Left ventricle myocardium inferior (tissue), 1 donor: Measurements from ENCODE around the gene COQ8A. TPM values are rescaled to one million over a fixed set of nuclear protein-coding genes. Genes with fewer than 3 reads are reported as not detected.

ENCODE experiments used
- DNase-seq: peaks from one replicate; pipeline ENCODE4 v3.0.0-alpha.2; 2020
- H3K27ac ChIP-seq: fragments of 200-600 bp; replicated peaks from 2 replicates; pipeline ENCODE4 v1.8.0; 2021
- H3K27me3 ChIP-seq: fragments of 200-600 bp; 2 replicates; pipeline ENCODE4 v1.8.0; 2021; ENCODE audit warnings: low read depth
- H3K36me3 ChIP-seq: fragments of 200-600 bp; 2 replicates; pipeline ENCODE4 v1.8.0; 2021
- H3K4me1 ChIP-seq: fragments of 200-600 bp; 2 replicates; pipeline ENCODE4 v1.8.0; 2021
- H3K4me3 ChIP-seq: fragments of 200-600 bp; 2 replicates; pipeline ENCODE4 v1.8.0; 2021; ENCODE audit warnings: mild to moderate bottlenecking, moderate library complexity
- H3K9me3 ChIP-seq: fragments of 200-600 bp; replicated peaks from 2 replicates; pipeline ENCODE4 v1.8.0; 2021
- CTCF ChIP-seq: fragments of 200-600 bp; IDR thresholded peaks from 2 replicates; pipeline ENCODE4 v1.8.0; 2021; ENCODE audit warnings: antibody characterized with exemption, mild to moderate bottlenecking, borderline replicate concordance
- intact Hi-C: fragments of 100-400 bp; cut with micrococcal nuclease; formaldehyde crosslinking; loops from one replicate; pipeline ENCODE4 v1.11.0; 2022
- total RNA-seq: library from RNA; stranded (reverse); fragmentation: NEBNext Ultra II Directional; extraction: Animal tissue kit (Norgen Biotek cat#: 25700); gene quantifications from one replicate; pipeline ENCODE4 v1.2.1, GENCODE V29; 2021
- donor health status: DM: no; HTN: yes; CAD: no; lungs with severe emphysema.

Gene COQ8A
- total RNA-seq, 1 donor from 2014 or later = 357 TPM

GRCh38 chr1:226976978-226977642 lies 37.0 kb downstream of the COQ8A start:
- Histone ChIP-seq H3K4me1 (peaks cover 94% of the 10 kb centered on the region), H3K9me3 (peaks cover 2% of the 10 kb centered on the region), H3K36me3 (peaks cover 20% of the 10 kb centered on the region), H3K4me3 (no peak overlapping the region), H3K27me3 (no peaks in the 10 kb centered on the region), H3K27ac (peak overlapping the region; percentile 96)
- intact Hi-C loops = no loop called here
- no peak for DNase-seq
- TF ChIP-seq CTCF = no peak

DNA sequence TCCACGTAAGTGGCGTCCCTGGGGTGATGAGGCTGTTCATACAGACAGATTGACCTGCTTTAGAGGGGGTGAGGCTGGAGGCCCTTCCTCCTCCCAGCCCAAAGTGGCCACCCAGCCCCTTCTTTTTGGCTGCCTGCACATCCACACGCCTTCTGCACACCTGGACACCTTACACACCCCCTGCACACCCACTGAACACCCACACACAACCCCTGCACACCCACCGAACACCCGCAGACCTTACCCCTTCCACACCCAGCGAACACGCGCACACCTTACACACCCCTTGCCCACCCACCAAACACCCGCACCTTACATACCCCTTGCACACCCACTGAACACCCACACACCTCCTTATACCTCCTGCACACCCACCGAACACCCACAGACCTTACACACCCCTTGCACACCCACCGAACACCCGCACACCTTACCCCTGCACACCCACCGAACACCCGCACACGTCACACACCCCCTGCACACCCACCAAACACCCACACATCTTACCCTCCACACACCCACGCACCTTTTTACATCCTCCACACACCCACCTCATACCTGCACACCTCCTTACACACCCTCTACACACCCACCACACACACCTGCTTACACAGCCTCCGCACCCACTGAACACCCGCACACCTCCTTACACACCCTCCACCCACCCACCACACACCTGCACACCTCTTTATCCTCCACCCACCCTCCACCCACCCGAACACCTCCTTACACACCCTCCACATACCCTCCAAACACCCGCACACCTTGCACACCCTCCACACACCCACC lies 37.7 kb downstream of the COQ8A start:
- no peak for DNase-seq
- Histone ChIP-seq H3K27ac (peak overlapping the region; percentile 96), H3K9me3 (no peaks in the 10 kb centered on the region), H3K4me3 (no peak overlapping the region), H3K36me3 (peaks cover 24% of the 10 kb centered on the region), H3K4me1 (peaks cover 94% of the 10 kb centered on the region), H3K27me3 (no peaks in the 10 kb centered on the region)
- intact Hi-C loops = no loop called here
- TF ChIP-seq CTCF = no peak

GRCh38 chr1:226978432-226979114 lies 38.5 kb downstream of the COQ8A start:
- Histone ChIP-seq H3K4me3 (peak overlapping the region; percentile 7), H3K36me3 (peaks cover 31% of the 10 kb centered on the region), H3K27ac (peak overlapping the region; percentile 96), H3K9me3 (no peaks in the 10 kb centered on the region), H3K27me3 (no peaks in the 10 kb centered on the region), H3K4me1 (peaks cover 94% of the 10 kb centered on the region)
- no peak for DNase-seq
- intact Hi-C loops = no loop called here
- TF ChIP-seq CTCF = no peak

- intact Hi-C loops = no loop called here
- H3K27ac ChIP-seq = peak overlapping the region; percentile 96
These were observed 39.0 kb downstream of the COQ8A start for GRCh38 chr1:226979115-226979516.

More at GRCh38 chr1:226979115-226979516, 39.0 kb downstream of the COQ8A start:
- H3K27me3 ChIP-seq = no peaks in the 10 kb centered on the region
- peak overlapping the region; percentile 7 for H3K4me3 ChIP-seq
- DNase-seq = no peak
- peaks cover 94% of the 10 kb centered on the region for H3K4me1 ChIP-seq
- no peak for TF ChIP-seq CTCF
- no peaks in the 10 kb centered on the region for H3K9me3 ChIP-seq
- H3K36me3 ChIP-seq = peaks cover 37% of the 10 kb centered on the region
